HG03025 (cell line): Measurements from ENCODE around the gene AIF1.
"Not testable (repeated sequence)": the region's sequence is repeated elsewhere in the genome, so short reads cannot be mapped to it uniquely, and the experiment has no call there.

Experiments
- ATAC-seq: cut with Tn5 transposase; IDR thresholded peaks from one replicate; pipeline ENCODE4 v1.9.1; 2021; ENCODE audit warnings: mild to moderate bottlenecking, moderate library complexity; ENCODE audit not compliant: unreplicated experiment, low FRiP score

AIF1 gene

DNA sequence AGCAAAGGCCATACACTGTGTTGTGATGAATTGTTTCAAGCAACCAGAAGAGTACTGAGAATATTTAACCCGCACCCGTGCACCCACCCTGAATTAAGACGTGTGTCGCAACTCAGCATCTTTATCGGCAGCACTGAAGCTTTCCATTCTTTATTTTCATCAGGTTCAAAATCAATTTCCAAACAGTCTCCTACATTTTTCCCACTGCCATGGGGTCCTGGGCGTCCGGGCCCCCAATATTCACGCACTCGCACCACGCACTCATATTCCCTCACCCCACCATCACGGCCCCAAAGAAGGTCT, 34.6 kb upstream of the AIF1 start:
- no peak for ATAC-seq

GRCh38 chr6:31580807-31581433, 34.1 kb upstream of the AIF1 start:
- ATAC-seq = no peak

GRCh38 chr6:31581434-31582229, 33.4 kb upstream of the AIF1 start:
- ATAC-seq = no peak

- no peak for ATAC-seq
Measured at GRCh38 chr6:31582230-31582643, 32.8 kb upstream of the AIF1 start, which contains the start of gene LTB. LTB (minus strand) TSS chr6:31582424; CDS start chr6:31582417, 7 bp downstream.

GRCh38 chr6:31585491-31585890, 29.5 kb upstream of the AIF1 start:
- no peak for ATAC-seq

- no peak for ATAC-seq
Measured at GRCh38 chr6:31586008-31586407, 29.0 kb upstream of the AIF1 start, which contains the start of gene LST1. LST1 (plus strand) TSS chr6:31586277; CDS start chr6:31587300, 1,023 bp downstream.

- ATAC-seq = no peak
Measured at GRCh38 chr6:31586599-31587281, 28.3 kb upstream of the AIF1 start.

DNA sequence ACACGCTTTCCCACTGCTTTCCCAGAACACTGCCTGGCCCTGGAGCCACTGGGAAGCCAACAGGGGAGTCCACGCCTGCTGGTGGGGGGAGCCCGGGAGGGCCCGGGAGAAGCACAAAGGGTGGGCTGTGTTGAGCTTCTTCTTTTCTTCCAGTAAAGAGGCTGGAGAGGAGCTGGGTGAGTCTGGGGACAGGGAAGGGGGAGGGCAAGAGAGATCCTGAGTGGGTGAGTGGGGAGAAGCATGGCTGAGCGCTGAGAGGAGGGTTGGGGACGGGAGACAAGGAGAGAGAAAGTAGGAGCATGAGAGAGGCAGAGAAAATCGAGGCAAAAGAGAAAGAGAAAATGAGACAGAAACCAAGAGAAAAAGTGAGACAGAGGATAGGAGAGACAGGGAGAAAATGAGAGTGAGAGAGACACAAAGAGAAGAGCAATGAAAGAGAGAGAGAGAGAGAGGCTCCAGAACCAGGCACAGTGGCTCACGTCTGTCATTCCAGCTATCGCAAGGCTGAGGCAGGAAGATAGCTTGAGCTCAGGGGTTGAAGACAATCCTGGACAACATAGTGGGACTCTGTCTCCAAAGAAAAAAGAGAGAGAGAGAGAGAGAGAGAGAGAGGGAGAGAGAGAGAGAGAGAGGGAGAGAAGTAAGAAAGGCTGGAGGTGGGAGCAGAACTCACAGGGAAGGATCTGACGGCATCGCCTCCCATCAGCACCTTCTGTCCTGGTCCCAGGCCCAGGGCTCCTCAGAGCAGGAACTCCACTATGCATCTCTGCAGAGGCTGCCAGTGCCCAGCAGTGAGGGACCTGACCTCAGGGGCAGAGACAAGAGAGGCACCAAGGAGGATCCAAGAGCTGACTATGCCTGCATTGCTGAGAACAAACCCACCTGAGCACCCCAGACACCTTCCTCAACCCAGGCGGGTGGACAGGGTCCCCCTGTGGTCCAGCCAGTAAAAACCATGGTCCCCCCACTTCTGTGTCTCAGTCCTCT, 26.9 kb upstream of the AIF1 start:
- ATAC-seq = no peak

DNA sequence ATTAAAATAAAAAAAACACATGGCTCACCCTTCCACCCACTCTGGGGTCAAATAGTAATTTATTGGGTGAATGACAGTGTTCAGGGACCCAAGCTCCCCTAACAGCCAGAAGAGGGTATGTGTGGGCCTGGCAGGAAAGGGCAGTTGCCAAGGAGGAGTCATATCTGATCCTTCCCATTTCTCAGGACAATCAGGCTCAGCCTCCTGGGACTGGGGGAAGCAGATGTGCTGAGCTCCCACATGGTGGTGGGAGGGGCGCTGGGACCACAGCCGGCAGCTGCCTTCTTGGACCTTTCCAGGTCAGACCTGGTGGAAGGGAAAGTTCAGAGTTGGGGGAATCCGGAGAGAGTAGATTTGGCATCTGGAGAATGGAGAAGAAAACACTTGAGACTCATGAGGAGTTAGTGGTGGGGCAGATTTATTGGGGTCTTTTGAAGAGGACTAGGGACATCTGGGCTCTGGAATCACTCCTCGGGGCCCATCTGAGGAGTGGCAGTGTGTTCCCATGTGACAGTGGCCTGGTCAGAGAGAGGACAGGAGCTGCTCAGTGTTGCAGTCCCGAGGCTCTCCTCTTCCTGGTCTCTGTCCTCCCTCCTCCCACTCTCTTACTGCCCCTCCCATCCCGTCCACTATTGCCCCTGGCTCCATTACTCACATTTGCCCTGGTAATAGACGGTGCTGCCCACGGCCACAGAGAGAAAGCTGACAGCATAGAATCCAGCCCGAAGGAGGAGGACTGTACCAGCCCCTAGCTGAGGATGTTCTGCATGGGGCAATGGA, 26.0 kb upstream of the AIF1 start:
- ATAC-seq = no peak

DNA sequence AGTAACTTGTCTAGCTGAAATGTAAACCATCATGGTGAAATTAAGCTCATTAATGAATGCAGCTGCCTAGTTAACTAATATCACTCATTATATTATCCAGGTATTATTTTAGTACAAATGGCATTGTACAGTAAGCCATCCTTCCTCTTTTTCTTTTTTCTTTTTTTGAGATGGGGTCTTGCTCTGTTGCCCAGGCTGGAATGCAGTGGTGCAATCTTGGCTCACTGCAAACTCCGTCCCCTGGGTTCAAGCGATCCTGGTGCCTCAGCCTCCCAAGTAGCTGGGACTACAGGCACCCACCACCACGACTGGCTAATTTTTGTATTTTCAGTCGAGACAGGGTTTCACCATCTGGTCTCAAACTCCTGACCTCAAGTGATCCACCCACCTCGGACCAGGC, 24.3 kb upstream of the AIF1 start:
- ATAC-seq = not testable (repeated sequence)

- ATAC-seq = no peak
Measured at GRCh38 chr6:31592396-31592771, 22.6 kb upstream of the AIF1 start.

DNA sequence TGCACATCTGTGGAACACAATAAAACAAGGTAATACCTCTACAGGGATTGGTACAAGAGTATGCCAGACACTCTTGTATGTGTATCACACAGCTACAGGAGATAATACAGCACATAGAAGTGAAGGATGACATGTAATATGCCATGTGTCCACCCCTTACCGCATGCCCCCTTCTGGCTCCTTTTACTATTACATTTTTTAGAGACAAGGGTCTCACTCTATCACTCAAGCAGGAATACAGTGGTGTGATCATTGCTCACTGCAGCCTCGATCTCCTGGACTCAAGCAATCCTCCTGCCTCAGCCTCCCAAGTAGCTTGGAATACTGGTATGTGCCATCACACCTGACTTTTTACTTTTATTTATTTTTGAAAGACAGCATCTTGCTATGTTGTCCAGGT, 18.0 kb upstream of the AIF1 start:
- ATAC-seq = no peak

GRCh38 chr6:31607317-31607716, 7.7 kb upstream of the AIF1 start:
- no peak for ATAC-seq

DNA sequence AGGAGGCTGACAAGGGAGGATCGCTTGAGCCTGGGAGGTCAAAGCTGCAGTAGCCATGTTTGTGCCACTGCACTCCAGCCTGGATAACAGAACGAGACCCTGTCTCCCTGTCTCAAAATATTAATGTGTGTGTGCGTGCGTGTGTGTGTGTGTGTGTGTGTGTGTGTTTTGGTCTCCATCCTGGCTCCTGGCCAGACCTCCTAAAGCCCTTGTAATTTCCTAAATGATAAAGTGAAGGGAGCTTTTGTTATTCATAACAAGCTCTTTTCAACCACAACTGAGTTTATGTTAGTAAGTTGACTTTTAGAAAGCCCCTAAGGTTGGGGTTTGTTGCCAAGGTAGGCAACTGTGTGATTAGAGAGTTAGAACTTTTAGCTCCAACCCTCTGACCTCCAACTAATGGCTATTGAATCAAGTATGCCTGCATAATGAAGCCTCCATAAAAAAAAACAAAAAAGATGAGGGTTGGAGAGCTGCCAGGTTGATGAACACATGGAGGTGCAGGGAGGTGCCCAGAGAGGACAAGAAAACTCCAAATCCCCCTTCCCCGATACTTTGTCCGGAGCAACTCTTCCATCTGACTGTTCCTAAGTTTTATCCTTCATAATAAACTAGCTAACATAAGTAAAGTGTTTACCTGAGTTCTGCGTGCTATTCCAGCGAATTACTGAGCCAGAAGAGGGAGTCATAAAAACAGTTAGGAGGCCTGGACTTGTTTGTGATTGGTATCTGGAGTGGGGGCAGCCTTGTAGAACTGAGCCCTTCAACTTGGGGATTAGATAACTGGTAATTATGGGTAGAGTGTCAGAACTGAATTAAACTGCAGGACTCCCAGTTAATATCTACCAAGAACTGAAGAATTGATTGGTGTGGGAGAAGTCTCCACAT, 5.3 kb upstream of the AIF1 start:
- no peak for ATAC-seq

DNA sequence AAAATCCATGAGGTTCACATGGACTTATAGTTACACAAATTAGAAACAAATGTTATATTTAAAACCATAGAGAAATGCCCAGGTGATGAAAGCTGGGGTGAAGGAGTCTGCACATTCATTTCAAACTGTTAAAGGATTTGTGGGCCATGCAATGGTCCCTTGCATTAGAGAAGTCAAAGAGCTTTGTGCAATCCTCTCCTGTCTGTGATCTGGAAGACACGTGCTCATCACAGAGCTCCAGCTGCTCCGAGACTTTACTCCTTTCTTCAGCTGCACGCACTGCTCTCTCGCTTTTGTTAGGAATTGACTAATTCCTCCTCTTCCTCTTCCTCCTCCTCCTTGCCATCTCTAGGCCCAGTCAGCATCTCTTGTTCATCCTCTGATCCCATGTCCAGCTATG, 4.1 kb upstream of the AIF1 start:
- ATAC-seq = no peak

DNA sequence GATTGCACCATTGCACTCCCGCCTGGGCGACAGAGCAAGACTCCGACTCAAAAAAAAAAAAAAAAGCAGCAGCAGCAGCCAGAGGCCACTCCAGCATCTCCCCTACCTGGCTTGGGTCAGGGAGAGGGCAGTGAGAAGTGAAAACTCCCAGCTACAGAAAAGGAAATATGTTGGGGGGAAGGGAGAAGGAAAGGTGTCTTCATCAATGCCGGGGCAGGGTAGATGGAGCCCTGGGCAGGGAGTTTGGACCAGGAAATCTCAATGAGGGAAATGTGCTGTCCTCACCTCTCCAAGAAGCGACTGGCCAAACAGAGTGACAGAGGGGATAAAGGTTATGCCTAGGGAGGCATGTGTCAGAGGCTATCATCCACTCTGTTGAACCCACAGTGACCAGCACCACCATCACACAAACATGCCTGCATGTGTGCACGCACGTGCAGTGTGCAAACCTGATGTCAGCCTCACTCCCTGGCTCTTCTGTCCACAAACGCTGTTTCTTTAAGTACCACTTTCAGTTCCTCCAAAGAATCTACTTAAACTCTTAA, 887 bp upstream of the AIF1 start:
- no peak for ATAC-seq

DNA sequence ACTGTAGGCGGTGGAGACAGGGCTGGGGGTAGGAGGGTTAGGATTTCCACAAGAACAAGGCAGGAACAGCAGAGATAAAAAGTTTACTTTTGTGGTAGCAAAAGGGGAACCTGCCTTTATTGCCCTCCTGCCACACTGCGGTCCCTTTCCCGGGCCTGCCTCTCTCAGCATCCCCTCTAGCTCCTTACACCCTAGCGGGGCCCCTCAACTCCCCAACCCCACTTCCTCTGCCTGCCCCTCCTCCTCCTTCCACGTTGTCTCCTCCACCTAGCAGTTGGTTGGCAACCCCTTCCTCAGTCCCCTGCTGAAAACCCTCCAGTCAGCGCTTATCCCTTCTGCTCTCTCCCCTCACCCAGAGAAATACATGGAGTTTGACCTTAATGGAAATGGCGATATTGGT, 714 bp downstream of the AIF1 start:
- no peak for ATAC-seq

DNA sequence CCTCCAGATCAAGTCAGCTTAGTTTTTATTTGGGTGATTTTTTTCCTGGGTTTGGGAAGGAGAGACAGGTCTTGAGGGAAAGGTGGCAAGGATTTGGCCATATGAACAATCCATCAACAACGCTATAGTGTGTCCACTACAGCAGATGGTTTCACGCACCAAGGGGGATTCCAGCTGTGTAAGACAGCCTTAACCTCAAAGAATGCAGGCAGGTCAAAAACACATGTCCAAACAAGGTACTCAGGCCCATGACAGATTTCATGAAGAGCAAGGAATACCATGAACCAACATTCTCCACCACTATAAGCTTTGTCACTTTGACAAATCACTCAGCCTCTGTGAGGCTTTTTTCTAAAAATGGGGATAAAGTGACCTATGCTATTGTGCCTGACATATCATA, 2.0 kb downstream of the AIF1 start:
- no peak for ATAC-seq
